ENCODE measurements around the gene KITLG. TPM values are rescaled to one million over a fixed set of nuclear protein-coding genes. Genes with fewer than 3 reads are reported as not detected.

KITLG gene
- total and polyA plus RNA-seq, 2 experiments from 2014 or later = 3.1 to 10.7 TPM

DNA sequence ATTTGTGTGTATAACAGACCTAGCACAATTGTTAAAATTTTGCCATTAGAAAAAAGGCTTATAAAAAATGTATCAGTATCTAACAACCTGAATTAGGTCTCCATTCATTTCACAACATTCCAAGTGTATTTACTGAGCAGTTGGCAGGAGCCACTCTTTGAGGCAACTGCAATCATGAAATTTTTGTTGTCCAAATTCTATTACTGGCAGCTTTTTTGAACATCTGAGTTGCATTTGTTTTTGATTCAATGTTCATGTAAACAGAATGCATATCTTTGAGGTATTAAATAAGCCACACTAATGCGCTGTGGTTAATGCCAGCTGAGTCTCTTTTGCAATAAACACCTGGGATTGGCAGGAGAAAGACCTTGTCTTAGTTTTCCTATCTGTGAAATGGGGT lies 8.7 kb downstream of the KITLG start:
- H3K36me3 Mint-ChIP-seq (ENCODE audit: low read depth) = no peaks in the 10 kb centered on the region
- H3K4me1 Mint-ChIP-seq = peaks cover 46% of the 10 kb centered on the region
- ATAC-seq (no peak), DNase-seq (ENCODE audit: low spot score) (no peak)
- H3F3A ChIP-seq (replicated peaks; ENCODE audit: low read depth) = no peaks in the 10 kb centered on the region
- no peak overlapping the region for H3K27ac Mint-ChIP-seq
- no peaks in the 10 kb centered on the region for H3K36me3 ChIP-seq (ENCODE audit: insufficient read depth)
- no peak for TF ChIP-seq EZH2 (IDR thresholded peaks at IDR 0.05; ENCODE audit: low read depth, unreplicated experiment)
- TF ChIP-seq, protein P1, sequence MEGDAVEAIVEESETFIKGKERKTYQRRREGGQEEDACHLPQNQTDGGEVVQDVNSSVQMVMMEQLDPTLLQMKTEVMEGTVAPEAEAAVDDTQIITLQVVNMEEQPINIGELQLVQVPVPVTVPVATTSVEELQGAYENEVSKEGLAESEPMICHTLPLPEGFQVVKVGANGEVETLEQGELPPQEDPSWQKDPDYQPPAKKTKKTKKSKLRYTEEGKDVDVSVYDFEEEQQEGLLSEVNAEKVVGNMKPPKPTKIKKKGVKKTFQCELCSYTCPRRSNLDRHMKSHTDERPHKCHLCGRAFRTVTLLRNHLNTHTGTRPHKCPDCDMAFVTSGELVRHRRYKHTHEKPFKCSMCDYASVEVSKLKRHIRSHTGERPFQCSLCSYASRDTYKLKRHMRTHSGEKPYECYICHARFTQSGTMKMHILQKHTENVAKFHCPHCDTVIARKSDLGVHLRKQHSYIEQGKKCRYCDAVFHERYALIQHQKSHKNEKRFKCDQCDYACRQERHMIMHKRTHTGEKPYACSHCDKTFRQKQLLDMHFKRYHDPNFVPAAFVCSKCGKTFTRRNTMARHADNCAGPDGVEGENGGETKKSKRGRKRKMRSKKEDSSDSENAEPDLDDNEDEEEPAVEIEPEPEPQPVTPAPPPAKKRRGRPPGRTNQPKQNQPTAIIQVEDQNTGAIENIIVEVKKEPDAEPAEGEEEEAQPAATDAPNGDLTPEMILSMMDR (conservative IDR thresholded peaks at IDR 0.05; ENCODE audit: low read depth in 2 of 2) = no peak
- no peak overlapping the region for H2AFZ ChIP-seq
- H3K9me3 Mint-ChIP-seq = no peaks in the 10 kb centered on the region
- no peaks in the 10 kb centered on the region for H3K9me2 ChIP-seq (ENCODE audit: insufficient read depth)
- H3K27me3 ChIP-seq (ENCODE audit: insufficient read depth) = no peaks in the 10 kb centered on the region
- no peak overlapping the region for H3K27ac ChIP-seq (ENCODE audit: low read depth)
- no peak overlapping the region for H3K4me3 ChIP-seq
- no peak overlapping the region for H3K4me2 ChIP-seq
- no peaks in the 10 kb centered on the region for H4K20me1 ChIP-seq (replicated peaks; ENCODE audit: insufficient read depth)
- peaks cover 30% of the 10 kb centered on the region for H3K79me2 ChIP-seq (replicated peaks; ENCODE audit: insufficient read depth)
- no peak overlapping the region for H3K4me3 Mint-ChIP-seq
- peaks cover 43% of the 10 kb centered on the region for H3K4me1 ChIP-seq (ENCODE audit: insufficient read depth)
- H3K27me3 Mint-ChIP-seq (ENCODE audit: insufficient read depth, low read depth, poor library complexity) = no peaks in the 10 kb centered on the region

DNA sequence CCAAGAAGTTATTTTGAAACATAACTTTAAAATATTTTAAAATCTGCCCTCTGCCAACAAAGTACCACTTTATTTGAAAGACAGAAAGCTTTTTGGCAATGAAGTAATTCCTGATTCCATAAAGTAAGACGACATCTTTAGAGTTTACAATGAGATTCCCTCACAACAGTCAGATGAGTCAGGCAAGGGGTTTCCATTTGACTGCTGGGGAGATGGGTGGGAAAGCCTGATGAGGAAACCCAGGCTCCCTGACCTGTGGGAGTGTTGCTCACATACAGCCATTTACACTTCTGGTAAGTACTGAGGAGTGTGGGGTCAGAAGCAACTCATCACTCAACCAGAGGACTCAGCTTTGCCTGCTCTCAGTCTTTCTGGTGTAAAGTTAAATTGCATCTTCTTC lies 10.2 kb downstream of the KITLG start:
- Histone ChIP-seq H3K27me3 (ENCODE audit: insufficient read depth) (no peaks in the 10 kb centered on the region), H3K9me2 (ENCODE audit: insufficient read depth) (no peaks in the 10 kb centered on the region), H3K27ac (ENCODE audit: low read depth) (no peak overlapping the region), H3F3A (replicated peaks; ENCODE audit: low read depth) (no peaks in the 10 kb centered on the region), H3K4me1 (ENCODE audit: insufficient read depth) (peaks cover 42% of the 10 kb centered on the region), H3K4me2 (no peak overlapping the region), H3K36me3 (ENCODE audit: insufficient read depth) (no peaks in the 10 kb centered on the region), H4K20me1 (replicated peaks; ENCODE audit: insufficient read depth) (no peaks in the 10 kb centered on the region), H2AFZ (no peak overlapping the region), H3K4me3 (no peak overlapping the region), H3K79me2 (replicated peaks; ENCODE audit: insufficient read depth) (peaks cover 16% of the 10 kb centered on the region)
- peaks cover 36% of the 10 kb centered on the region for H3K4me1 Mint-ChIP-seq
- DNase-seq (ENCODE audit: low spot score) = no peak
- TF ChIP-seq, protein P2, sequence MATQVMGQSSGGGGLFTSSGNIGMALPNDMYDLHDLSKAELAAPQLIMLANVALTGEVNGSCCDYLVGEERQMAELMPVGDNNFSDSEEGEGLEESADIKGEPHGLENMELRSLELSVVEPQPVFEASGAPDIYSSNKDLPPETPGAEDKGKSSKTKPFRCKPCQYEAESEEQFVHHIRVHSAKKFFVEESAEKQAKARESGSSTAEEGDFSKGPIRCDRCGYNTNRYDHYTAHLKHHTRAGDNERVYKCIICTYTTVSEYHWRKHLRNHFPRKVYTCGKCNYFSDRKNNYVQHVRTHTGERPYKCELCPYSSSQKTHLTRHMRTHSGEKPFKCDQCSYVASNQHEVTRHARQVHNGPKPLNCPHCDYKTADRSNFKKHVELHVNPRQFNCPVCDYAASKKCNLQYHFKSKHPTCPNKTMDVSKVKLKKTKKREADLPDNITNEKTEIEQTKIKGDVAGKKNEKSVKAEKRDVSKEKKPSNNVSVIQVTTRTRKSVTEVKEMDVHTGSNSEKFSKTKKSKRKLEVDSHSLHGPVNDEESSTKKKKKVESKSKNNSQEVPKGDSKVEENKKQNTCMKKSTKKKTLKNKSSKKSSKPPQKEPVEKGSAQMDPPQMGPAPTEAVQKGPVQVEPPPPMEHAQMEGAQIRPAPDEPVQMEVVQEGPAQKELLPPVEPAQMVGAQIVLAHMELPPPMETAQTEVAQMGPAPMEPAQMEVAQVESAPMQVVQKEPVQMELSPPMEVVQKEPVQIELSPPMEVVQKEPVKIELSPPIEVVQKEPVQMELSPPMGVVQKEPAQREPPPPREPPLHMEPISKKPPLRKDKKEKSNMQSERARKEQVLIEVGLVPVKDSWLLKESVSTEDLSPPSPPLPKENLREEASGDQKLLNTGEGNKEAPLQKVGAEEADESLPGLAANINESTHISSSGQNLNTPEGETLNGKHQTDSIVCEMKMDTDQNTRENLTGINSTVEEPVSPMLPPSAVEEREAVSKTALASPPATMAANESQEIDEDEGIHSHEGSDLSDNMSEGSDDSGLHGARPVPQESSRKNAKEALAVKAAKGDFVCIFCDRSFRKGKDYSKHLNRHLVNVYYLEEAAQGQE (IDR thresholded peaks at IDR 0.05; ENCODE audit: unreplicated experiment) = no peak
- TF ChIP-seq JUNB (IDR thresholded peaks at IDR 0.05; ENCODE audit: unreplicated experiment) = no peak
- TF ChIP-seq, protein P3, sequence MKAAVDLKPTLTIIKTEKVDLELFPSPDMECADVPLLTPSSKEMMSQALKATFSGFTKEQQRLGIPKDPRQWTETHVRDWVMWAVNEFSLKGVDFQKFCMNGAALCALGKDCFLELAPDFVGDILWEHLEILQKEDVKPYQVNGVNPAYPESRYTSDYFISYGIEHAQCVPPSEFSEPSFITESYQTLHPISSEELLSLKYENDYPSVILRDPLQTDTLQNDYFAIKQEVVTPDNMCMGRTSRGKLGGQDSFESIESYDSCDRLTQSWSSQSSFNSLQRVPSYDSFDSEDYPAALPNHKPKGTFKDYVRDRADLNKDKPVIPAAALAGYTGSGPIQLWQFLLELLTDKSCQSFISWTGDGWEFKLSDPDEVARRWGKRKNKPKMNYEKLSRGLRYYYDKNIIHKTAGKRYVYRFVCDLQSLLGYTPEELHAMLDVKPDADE (IDR thresholded peaks at IDR 0.05) = no peak
- TF ChIP-seq, protein P1 (conservative IDR thresholded peaks at IDR 0.05; ENCODE audit: low read depth in 2 of 2) = no peak
- TF ChIP-seq ZNF114 (CRISPR knock-in tag; IDR thresholded peaks at IDR 0.05) = no peak
- H3K4me3 Mint-ChIP-seq = no peak overlapping the region
- no peaks in the 10 kb centered on the region for H3K27me3 Mint-ChIP-seq (ENCODE audit: insufficient read depth, low read depth, poor library complexity)
- no peaks in the 10 kb centered on the region for H3K9me3 Mint-ChIP-seq
- no peak overlapping the region for H3K27ac Mint-ChIP-seq
- no peaks in the 10 kb centered on the region for H3K36me3 Mint-ChIP-seq (ENCODE audit: low read depth)
- ATAC-seq = peak; percentile 55

All from GM23338 (cell line).